Forelimb muscle (tissue), 1 donor: Measurements from ENCODE around the gene ARL14EP. TPM values are rescaled to one million over a fixed set of nuclear protein-coding genes. Genes with fewer than 3 reads are reported as not detected.

Experiments used
- DNase-seq: peaks from one replicate; pipeline ENCODE4 v3.0.0-alpha.2; 2013; ENCODE audit warnings: low read depth
- polyA plus RNA-seq: library from polyadenylated mRNA; unstranded; fragments of 120-200 nt; gene quantifications from one replicate; pipeline ENCODE4 v1.2.1, GENCODE V29; 2013; ENCODE audit not compliant: insufficient read length

Gene ARL14EP
- polyA plus RNA-seq: 34.5 TPM

DNA sequence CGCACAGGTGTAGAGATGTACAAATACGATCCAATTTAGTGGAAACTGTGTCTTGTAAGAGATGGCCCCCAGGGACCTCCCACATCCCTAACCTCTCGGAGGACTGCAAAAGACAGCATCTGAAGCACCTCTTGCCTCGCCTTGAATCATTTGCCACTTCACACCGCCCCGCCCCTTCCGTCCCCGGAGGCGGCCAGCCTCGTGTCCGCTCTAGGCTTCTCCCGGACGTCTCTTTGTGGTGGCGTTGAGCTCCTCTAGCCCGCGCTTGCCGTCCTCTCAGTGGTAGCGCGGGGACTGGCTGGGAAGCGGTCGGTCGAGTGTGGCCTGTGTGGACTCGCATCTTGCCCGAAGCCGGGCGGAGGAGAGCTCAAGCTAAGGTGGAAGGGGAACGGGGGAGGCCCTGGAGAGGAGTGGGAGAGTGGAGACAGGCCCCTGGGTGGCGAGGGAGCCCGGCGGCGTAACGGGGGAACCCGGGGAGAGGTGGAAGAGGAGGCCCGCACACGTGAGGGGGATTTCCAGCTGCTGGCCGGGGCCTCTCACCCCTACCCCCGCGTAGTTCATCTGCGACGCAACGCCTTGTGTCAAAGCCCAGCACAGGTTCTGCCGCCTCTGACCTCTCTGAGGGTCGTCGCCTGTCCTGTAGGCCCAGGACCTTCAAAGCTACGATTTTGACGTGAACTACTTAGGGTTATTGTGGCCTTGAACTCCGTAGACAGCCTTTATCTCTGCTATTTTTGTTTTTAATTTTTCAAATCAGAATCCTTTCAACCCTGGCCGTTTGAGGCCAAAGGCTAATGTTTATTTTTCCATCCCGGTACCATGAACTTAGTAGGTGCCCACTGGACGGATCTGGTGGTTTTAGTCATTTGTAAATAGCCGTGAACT is at the start of gene ARL14EP:
Gene ARL14EP (plus strand): TSS at position 279 of the 885 bp plus-strand sequence. CDS start 7,845 bp downstream, outside the sequence.
- peak; percentile 70 for DNase-seq

DNA sequence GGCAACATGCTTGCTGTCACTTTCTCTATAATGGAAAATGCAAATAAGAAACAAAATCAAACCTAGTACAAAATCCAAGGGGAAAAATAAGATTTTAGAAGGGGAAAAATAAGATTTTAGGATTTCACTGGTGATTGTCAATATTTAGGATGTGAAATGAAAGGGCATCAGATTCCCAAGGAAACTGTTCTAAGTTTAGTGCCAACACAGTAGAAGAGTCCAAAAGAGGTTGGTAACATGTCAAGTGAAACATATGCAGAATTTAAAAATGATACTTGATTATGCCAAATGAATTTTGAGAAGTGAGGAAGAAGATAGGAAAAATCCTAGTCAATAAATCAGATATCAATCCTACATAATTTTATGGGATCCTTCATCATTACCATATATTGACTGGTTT is 45.7 kb upstream of the ARL14EP start:
- no peak for DNase-seq

DNA sequence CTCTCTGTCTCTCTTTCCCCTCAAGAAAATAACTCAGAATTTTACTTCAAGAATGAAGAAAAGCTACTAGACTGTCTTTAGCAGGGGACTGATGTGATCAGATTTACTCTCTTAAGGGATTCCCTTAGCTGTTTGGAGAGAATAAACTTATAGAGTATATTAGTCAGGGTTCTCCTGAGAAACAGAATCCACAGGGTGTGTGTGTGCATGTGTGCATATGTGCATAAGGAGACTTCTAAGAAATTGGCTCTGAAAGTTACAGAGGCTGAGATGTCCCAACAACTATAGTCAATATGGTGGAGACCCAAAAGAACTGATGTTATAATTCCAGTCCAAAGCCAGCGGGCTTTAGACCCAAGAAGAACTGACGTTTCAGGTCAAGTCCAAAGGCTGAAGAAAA is 43.1 kb upstream of the ARL14EP start:
- DNase-seq: no peak

DNA sequence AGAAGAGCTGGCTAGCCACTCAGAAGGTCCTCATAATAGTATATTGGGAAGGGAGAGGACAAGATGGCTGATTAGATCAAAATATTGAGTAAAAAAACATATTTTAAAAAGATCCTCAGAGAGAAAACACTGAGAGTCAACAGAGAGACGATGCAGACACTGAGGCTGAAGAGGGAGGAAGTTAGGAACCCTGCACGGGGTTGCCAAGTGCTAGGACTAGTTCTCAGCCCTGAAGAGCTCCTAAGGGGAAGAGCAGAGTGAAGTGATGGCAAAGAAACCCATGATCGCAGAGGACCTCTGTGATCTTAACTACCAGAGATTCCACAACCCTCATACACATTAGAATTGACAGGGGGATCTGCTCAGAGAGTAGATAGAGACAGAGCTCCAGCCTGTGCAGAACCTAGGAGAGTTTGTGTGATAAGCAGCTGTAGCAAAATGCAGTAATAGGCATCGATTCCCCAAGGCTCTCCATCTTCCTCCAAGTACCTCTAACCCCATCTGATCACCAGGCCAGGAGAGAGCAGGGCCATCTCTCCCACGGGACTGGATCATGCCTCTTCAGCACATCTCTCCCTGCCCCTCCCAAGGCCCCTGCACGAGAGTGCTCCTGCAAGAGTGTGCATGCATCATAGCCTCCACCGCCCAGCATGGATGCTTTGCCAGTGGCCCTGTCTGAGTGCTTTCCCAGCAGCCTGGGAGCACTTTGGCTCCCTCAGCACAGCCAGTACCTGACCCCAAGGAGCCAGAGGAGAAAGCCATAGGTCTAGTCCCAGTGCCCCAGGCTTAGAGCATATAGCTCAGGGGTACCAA is 41.2 kb upstream of the ARL14EP start:
- DNase-seq: no peak

DNA sequence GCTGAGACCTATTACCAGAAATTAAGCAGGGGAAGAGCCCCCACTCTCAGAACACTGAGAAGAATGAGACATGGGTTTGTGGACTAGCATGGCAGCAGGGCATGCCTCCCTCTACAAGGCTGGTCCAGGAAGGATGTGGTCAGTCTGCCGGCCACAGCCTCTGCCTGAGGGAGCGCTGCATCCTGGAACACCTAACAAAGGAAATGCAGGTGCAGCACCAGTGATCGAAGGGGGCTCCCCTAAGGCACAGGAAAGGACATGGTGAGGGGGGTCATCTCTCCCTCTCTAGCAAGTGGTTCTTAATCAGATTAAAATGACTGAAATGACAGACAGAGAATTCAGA is 40.6 kb upstream of the ARL14EP start:
- no peak for DNase-seq

DNA sequence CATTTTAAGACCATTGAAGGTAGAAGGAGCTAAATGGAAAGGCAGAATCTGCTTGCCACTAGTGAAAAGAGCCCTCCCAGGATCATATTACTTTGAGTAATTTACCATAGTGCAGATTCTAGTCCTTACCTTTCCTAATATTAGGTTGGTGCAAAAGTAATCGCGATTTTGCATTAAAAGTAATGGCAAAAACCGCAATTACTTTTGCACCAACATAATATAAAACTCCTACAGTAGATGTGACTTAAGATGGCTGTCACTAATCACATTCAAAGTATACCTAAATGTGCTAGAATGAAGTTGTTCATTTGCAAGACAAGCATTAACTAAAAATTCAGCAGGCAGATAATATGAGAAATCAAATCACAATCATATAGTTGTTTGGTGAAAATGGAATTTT is 38.1 kb upstream of the ARL14EP start:
- no peak for DNase-seq

DNA sequence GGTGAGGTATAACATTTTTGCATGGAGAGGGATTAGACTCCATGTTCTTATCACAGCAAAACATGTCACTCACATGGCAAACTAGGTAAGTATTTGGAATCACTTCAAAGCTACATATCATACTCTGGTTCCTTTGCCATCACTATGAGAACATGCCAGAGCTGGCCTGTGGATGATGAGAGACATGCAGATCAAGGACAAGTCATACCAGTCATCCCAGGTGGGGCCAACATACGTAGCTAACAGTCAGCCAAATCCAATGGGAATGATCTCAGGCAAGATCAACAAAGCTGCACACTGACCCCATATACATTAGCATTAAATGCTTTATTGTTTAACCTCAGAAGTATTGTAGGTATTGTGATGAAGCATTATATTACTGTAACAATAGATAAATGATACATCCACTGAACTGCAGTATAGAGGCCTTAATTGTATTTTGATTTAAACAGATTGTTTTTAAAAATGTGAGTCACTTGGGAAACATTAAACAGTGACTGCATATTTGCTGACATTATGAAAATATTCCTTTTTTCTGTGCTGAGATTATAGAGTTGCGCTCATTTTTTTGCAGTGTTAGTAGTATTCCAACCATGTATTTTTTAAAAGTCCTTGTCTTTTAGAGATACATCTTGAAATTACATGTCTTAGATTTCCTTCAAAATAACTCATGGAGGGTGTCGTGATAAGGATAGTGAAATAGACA is 37.3 kb upstream of the ARL14EP start:
- no peak for DNase-seq

DNA sequence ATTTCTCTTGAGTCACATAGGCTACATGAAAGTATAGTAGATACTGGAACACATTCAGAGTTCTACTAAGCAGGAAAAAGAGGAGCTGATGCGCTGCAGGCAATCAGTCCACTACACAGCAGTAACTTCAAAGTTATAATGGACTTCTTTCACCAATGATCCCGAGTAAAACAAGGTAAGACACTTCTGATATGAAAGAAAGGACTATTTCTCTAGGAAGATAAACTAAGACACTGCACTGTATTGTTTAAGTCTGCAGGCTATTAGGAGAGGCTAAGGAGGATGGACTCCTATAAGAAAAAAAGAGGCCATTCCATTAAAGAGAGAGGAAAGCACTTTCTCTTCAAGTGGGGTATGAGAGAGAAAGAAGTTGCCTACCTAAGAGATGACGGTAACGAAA is 31.6 kb upstream of the ARL14EP start:
- no peak for DNase-seq

DNA sequence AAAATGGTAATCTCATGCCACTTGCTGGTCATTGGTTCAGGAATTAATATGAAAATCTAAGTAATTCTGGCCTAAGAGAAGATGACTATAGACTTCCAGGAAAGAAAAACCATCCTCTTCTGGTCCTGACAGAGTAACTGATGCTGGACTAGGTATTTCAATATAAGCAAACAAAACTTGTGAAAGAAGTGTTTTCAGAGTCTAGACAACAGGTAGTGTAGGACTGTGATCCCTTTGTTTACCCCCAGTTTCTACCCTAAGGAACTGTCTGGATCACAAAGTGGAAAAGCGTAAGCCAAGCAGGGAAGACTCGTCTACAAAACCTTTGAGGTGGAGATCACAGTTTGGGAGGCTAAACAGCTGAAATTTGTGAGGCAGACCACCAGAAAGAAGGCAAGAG is 30.4 kb upstream of the ARL14EP start:
- DNase-seq: no peak

DNA sequence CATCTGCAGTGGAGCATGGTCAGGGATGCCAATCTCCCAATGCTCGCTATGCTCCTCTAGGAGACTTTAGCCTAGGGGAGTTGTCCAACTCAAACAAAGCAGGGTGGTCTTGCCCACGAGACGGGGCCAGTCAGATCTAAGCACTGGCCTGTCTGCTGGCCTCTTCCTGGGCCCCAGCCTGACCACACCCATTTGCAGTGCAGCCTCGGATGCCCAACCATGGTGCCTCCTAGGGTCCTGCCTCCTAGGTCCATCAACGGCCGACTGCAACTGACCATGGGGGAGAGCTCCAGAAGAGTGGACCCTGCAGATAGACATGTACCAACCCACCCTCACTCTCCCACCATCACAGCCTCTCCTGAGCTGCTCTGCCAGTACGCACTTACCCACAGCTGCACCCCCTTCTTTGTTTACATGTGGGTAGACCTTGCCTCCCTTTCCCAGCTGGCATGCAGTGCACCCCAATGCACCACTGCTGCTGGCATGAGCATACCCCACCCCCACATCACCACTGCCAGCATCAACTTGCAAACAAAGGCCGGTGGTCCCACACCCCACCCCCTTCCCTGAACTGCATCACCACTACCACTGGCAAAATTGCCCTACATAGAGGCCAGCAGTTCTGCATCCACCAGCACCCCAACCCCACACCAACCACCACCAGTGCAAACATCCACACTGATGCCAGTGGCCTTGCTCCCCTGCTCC is 27.6 kb upstream of the ARL14EP start:
- no peak for DNase-seq

DNA sequence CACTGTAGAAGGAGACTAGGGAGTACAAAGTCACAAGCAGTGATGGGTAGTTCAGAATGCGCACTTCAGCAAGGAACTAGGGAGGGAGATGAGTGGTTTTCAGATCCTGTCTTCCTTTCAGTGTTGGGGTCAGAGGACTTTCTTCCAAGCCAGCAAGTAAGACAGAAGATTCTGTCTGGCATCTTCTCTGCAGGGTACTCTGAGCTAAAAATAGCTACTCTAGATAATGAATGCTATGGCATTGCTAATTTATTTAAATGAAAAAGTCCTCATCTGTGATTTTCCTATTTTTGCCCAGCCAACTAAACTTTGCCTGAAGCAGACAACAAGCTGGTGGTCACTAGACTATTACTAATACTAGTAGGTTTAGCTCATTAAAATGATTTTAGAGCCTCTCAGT is 18.3 kb upstream of the ARL14EP start:
- no peak for DNase-seq

DNA sequence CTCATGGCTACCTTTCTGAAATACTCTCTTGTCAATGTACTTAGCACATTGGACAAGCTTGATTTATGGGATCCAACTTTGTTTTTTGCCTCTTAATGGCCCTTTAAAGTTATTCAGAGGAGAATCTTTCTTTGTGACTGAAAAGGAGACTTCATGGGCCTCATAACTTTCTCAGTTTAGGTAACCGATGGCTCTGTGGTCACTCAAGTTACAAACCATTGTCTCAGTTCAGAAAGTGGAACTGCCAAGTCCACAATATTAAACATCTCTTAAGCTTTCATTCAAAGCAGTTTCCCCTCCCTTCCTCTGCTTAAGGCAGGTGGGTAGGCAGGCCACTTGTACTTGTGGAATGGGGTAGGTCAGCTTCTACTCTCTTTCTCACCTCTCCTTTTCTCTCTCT is 12.3 kb upstream of the ARL14EP start:
- DNase-seq: no peak

DNA sequence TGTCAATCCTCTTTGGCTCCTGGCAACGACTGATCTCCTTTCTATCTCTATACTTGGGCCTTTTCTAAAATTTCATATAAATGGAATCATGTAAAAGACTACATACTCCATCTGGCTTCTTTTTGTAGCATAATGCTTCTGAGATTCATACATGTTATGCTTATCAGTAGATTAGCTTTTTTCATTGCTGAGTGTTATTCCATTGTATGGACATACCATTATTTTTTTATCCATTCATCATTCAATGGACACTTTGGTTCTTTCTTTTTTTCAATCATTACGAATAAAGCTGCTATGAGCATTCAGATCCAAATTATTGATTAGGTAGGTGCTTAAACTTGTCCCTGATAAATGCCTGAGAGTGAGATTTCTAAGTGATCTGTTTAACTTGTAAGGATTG is 11.7 kb upstream of the ARL14EP start:
- no peak for DNase-seq

DNA sequence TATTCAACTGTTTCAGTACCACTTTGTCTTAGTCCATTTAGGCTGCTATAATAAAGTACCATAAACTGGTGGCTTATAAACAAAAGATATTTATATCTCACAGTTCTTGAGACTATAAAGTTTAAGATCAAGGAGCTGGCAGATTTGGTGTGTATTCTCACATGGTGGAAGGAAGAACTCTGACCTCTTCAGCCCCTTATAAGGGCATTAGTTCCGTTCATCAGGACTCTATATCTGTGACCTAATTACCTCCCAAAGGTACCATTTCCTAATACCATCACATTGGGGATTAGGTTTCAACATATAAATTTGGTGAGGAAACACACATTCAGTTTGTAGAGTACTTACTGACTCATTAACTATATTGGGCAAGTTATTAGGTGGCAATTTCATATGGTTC is 10.7 kb upstream of the ARL14EP start:
- DNase-seq: no peak

DNA sequence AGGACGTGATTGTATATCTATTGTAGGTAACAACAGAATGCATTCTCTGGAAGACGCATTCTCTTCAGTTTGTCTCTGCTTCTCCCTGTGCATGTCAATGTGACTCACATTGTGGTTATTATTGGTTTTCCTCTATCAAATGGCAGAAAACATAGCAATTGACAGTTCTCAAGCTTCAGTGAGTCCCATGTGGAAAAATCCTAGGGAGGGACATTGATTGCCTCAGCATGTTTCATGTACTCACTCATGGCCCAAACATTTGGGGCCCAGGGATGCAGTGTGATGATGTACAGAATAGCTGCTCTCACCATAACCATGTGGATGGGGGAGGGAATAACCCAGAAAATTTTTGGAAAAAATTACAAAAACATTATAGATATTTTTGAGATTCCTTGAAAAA is 9.3 kb upstream of the ARL14EP start:
- DNase-seq: no peak

DNA sequence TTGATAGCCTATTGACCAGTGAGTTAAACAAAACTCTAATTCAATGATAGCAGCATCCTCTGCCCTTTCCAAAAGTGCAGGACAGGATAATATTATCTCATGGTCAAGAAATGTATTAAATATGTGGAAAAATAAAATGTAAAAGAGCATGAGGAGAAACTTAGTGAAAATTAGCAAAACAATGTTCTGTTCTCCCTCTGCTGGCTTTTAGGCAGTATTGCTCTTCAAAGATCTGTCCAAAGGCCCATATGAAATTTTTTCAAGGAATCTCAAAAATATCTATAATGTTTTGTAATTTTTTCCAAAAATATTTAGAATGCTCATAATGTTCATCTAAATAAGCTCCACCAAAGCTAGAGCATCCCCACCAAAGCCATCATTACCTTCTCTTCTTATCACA is 8.3 kb upstream of the ARL14EP start:
- no peak for DNase-seq

DNA sequence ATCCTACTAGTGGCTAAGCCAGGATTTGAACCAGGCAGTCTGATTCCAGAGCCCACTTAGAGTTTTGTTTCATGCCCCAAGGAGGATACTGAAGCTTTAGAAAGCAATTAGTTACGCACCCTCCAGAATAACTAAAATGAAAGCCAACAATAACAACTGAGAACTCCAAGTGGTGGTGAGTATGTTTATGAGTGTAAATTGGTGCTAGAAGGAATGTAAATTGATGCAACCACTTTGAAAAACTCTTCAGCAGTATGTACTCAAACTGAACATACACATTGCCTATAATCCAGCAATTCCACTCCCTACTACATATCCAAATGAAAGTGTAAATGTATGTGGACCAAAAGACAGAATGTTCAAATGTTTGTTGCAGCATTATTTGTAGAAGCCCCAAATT is 6.7 kb upstream of the ARL14EP start:
- no peak for DNase-seq

DNA sequence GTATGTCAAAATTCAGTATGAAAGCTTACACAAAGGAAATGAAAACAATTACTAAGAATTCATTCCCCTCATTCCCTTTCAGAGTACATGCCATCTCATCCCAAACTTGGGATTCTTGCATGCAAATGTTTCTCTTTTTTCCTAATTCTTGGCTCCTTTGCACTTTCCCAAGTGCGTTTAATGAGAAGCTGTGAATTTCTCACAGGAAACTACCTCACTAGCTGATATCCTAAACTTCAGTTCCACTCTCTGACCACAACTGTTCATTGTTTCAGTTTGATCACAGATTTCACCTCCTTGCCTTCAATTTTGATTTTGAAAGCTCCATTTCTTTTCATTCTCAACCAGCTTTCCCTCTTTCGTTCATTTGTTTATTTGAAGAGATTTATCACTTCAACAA is 5.9 kb upstream of the ARL14EP start:
- DNase-seq: no peak

DNA sequence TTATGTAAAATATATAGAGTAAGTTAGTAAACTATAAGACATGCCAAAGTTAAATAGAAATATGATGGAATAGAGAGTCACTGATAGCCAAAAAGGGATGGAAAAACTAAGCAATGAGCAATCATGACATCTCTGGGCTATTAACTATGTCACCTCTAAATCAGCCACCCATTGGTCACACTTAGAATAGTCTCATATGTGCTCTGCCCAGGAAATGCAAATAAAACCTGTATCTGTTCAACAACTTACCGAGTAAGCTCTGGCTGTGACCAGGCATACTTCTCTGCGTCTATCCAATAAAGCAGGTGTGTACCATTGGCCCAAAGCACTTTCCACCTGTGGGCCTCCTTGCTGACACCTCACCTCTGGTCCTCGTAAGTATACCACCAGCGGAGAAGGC is 1.6 kb upstream of the ARL14EP start:
- no peak for DNase-seq

DNA sequence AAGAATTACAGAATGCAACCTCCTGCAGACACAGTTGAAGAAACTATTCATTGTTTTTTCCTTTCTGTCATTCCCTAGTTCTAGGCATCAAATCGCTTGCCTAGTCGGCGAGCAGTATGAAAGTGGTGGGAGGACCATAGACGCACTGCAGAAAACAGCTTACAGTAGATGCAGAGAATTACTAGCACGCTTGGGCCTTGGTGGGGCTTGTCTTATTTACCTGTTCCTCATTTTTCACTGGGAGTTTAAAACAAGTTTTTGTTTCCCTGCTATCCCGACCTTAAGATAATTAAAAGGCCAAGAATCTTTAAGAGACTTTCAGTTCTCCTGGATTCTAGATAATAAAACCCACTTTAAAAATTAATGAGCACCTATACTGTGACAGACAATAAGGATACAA is 713 bp upstream of the ARL14EP start:
- DNase-seq: no peak

DNA sequence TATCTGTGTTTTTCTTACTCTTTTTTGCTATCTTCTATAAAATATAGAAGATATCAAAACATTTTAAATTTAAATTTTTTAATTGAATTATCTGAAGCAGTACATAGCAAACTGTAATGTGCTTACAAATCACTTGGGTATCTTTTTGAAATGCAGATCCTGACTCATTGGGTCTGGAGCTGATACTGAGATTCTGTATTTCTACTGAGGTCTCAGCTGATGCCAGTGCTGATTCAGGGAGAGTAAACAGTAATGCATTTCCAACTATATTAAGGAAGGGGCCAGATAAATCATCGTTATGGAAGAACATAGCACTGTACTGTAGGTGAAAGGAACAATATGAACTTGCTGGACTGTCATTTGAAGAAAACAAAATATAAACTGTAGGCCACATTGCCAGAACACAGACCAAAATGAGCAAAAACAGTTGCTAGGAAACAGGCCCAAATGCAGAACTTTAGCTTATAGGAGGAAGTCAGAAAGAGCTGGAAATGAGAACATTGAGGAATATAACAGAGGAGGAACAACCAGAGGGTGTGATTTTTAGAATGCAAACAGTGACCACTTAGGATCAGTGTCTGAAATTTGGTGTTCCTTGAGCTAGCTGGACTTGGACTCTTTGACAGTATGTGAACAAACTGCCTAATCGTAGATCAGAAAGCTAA is 3.3 kb downstream of the ARL14EP start:
- no peak for DNase-seq
